HUES64 (cell line): Measurements from ENCODE around the gene AMBP.

ENCODE experiments used
- H3K27ac ChIP-seq: 2 replicates; pipeline ENCODE4 v1.7.0; 2013; ENCODE audit warnings: low read depth, low read length, inconsistent platforms
- H3K27me3 ChIP-seq: 2 replicates; pipeline ENCODE4 v1.6.1; 2013; ENCODE audit warnings: mild to moderate bottlenecking, low read length; ENCODE audit not compliant: insufficient read depth
- H3K36me3 ChIP-seq: 2 replicates; pipeline ENCODE4 v1.6.1; 2013; ENCODE audit warnings: mild to moderate bottlenecking, low read length; ENCODE audit not compliant: insufficient read depth
- H3K4me1 ChIP-seq: 2 replicates; pipeline ENCODE4 v1.6.1; 2013; ENCODE audit warnings: mild to moderate bottlenecking, low read length, moderate library complexity; ENCODE audit not compliant: insufficient read depth
- H3K4me3 ChIP-seq: 2 replicates; pipeline ENCODE4 v1.5.1; 2013; ENCODE audit warnings: mild to moderate bottlenecking, low read length, moderate library complexity
- H3K9ac ChIP-seq: 2 replicates; pipeline ENCODE4 v1.6.1; 2013; ENCODE audit warnings: mild to moderate bottlenecking, low read depth, low read length
- H3K9me3 ChIP-seq: 2 replicates; pipeline ENCODE4 v1.6.1; 2013; ENCODE audit warnings: low read depth, low read length; ENCODE audit not compliant: insufficient read depth
- WGBS: fragments of 150-250, 120-280 bp; methylation state at CpG from one replicate; pipeline ENCODE4 v1.1.7; 2013; ENCODE audit warnings: missing lambda C conversion rate; 5-methylcytosine and 5-hydroxymethylcytosine counted together

Gene AMBP

GRCh38 chr9:114080773-114081440, 2.8 kb upstream of the AMBP start:
- no peak overlapping the region for H3K4me3 ChIP-seq
- H3K27ac ChIP-seq = no peak overlapping the region
- H3K4me1 ChIP-seq = no peaks in the 10 kb centered on the region
- H3K36me3 ChIP-seq = no peaks in the 10 kb centered on the region
- no peaks in the 10 kb centered on the region for H3K9me3 ChIP-seq
- no peaks in the 10 kb centered on the region for H3K27me3 ChIP-seq
- H3K9ac ChIP-seq = no peak overlapping the region
- WGBS = 87% methylated on average over 7 of the region's 7 CpGs

GRCh38 chr9:114080195-114080772, 2.2 kb upstream of the AMBP start:
- WGBS = 88% methylated on average over 5 of the region's 5 CpGs
- H3K4me1 ChIP-seq = no peaks in the 10 kb centered on the region

GRCh38 chr9:114078781-114079156, 669 bp upstream of the AMBP start:
- Histone ChIP-seq H3K27me3 (no peaks in the 10 kb centered on the region), H3K27ac (no peak overlapping the region), H3K36me3 (no peaks in the 10 kb centered on the region), H3K4me1 (no peaks in the 10 kb centered on the region), H3K9me3 (no peaks in the 10 kb centered on the region), H3K9ac (no peak overlapping the region), H3K4me3 (no peak overlapping the region)
- WGBS = 91% methylated on average over 7 of the region's 7 CpGs

More at GRCh38 chr9:114080195-114080772, 2.2 kb upstream of the AMBP start:
- H3K36me3 ChIP-seq = no peaks in the 10 kb centered on the region
- H3K27me3 ChIP-seq = no peaks in the 10 kb centered on the region
- no peak overlapping the region for H3K27ac ChIP-seq
- no peak overlapping the region for H3K4me3 ChIP-seq
- H3K9ac ChIP-seq = no peak overlapping the region
- H3K9me3 ChIP-seq = no peaks in the 10 kb centered on the region

GRCh38 chr9:114077162-114077837, 800 bp downstream of the AMBP start:
- no peak overlapping the region for H3K9ac ChIP-seq
- no peak overlapping the region for H3K4me3 ChIP-seq
- H3K36me3 ChIP-seq = no peaks in the 10 kb centered on the region
- WGBS = 91% methylated on average over 7 of the region's 7 CpGs
- no peaks in the 10 kb centered on the region for H3K9me3 ChIP-seq
- no peaks in the 10 kb centered on the region for H3K27me3 ChIP-seq
- no peak overlapping the region for H3K27ac ChIP-seq
- H3K4me1 ChIP-seq = no peaks in the 10 kb centered on the region

GRCh38 chr9:114076237-114077161, 1.6 kb downstream of the AMBP start:
- H3K4me1 ChIP-seq = no peaks in the 10 kb centered on the region

GRCh38 chr9:114075602-114076001, 2.5 kb downstream of the AMBP start:
- H3K36me3 ChIP-seq = no peaks in the 10 kb centered on the region
- H3K9ac ChIP-seq = no peak overlapping the region
- 76% methylated on average over 4 of the region's 4 CpGs for WGBS
- no peak overlapping the region for H3K27ac ChIP-seq
- no peaks in the 10 kb centered on the region for H3K4me1 ChIP-seq
- no peaks in the 10 kb centered on the region for H3K9me3 ChIP-seq
- no peaks in the 10 kb centered on the region for H3K27me3 ChIP-seq
- no peak overlapping the region for H3K4me3 ChIP-seq

More at GRCh38 chr9:114076237-114077161, 1.6 kb downstream of the AMBP start:
- Histone ChIP-seq H3K36me3 (no peaks in the 10 kb centered on the region), H3K9me3 (no peaks in the 10 kb centered on the region), H3K27me3 (no peaks in the 10 kb centered on the region), H3K4me3 (no peak overlapping the region), H3K27ac (no peak overlapping the region), H3K9ac (no peak overlapping the region)
- 82% methylated on average over 14 of the region's 14 CpGs for WGBS

GRCh38 chr9:114072184-114073140, 5.6 kb downstream of the AMBP start:
- no peaks in the 10 kb centered on the region for H3K36me3 ChIP-seq
- no peaks in the 10 kb centered on the region for H3K4me1 ChIP-seq
- H3K9me3 ChIP-seq = no peaks in the 10 kb centered on the region
- WGBS = 85% methylated on average over 14 of the region's 14 CpGs
- no peak overlapping the region for H3K9ac ChIP-seq
- no peaks in the 10 kb centered on the region for H3K27me3 ChIP-seq
- no peak overlapping the region for H3K27ac ChIP-seq
- no peak overlapping the region for H3K4me3 ChIP-seq

GRCh38 chr9:114071197-114071795, 6.8 kb downstream of the AMBP start:
- H3K4me3 ChIP-seq = no peak overlapping the region
- H3K36me3 ChIP-seq = no peaks in the 10 kb centered on the region
- no peaks in the 10 kb centered on the region for H3K9me3 ChIP-seq
- 90% methylated on average over 7 of the region's 7 CpGs for WGBS
- H3K4me1 ChIP-seq = no peaks in the 10 kb centered on the region
- H3K9ac ChIP-seq = no peak overlapping the region
- H3K27me3 ChIP-seq = no peaks in the 10 kb centered on the region
- H3K27ac ChIP-seq = no peak overlapping the region

- Histone ChIP-seq H3K9me3 (no peaks in the 10 kb centered on the region), H3K4me3 (no peak overlapping the region), H3K4me1 (no peaks in the 10 kb centered on the region), H3K27ac (no peak overlapping the region), H3K36me3 (no peaks in the 10 kb centered on the region), H3K9ac (no peak overlapping the region), H3K27me3 (no peaks in the 10 kb centered on the region)
- 93% methylated on average over 17 of the region's 17 CpGs for WGBS
Observed at GRCh38 chr9:114070188-114071103, 7.7 kb downstream of the AMBP start.
